A549 treated with AZD9567 at 1 μM for 4 hours (cell line): ENCODE data around the gene DLGAP3. TPM values are rescaled to one million over a fixed set of nuclear protein-coding genes. Genes with fewer than 3 reads are reported as not detected.

ENCODE experiments used
- total RNA-seq: library from RNA; stranded (reverse); fragments of 200-300 nt; extraction: Qiagen RNA extraction; gene quantifications from 5 replicates; pipeline ENCODE4 v1.2.3, GENCODE V29; 2022; ENCODE audit not compliant: insufficient read depth

DLGAP3 gene, protein sequence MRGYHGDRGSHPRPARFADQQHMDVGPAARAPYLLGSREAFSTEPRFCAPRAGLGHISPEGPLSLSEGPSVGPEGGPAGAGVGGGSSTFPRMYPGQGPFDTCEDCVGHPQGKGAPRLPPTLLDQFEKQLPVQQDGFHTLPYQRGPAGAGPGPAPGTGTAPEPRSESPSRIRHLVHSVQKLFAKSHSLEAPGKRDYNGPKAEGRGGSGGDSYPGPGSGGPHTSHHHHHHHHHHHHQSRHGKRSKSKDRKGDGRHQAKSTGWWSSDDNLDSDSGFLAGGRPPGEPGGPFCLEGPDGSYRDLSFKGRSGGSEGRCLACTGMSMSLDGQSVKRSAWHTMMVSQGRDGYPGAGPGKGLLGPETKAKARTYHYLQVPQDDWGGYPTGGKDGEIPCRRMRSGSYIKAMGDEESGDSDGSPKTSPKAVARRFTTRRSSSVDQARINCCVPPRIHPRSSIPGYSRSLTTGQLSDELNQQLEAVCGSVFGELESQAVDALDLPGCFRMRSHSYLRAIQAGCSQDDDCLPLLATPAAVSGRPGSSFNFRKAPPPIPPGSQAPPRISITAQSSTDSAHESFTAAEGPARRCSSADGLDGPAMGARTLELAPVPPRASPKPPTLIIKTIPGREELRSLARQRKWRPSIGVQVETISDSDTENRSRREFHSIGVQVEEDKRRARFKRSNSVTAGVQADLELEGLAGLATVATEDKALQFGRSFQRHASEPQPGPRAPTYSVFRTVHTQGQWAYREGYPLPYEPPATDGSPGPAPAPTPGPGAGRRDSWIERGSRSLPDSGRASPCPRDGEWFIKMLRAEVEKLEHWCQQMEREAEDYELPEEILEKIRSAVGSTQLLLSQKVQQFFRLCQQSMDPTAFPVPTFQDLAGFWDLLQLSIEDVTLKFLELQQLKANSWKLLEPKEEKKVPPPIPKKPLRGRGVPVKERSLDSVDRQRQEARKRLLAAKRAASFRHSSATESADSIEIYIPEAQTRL
- 0.17 to 0.48 TPM (median 0.26 TPM) in 4 of 5 replicates, not detected in the other for total RNA-seq

DNA sequence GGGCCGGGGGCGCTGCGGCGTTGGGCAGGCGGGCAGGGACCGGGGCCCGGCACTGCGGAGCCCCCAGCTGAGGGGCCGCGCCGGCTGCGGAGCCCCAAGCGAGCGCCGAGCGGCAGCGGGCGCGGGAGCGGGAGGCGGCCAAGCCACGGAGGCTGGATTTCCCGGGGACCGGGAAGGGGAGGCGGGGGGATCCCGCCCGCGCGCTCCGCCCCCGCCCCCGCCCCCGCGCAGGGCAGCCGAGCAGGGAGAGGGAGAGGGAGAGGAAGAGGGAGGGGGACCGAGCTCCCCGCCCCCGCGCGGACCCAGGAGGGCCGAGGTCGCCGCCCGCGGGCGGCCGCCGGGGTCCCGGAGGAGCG, at the start of gene DLGAP3:
TSS of gene DLGAP3 (minus strand) at position 154 of the 356 bp plus-strand sequence. CDS start 24,267 bp downstream, outside the sequence.

DNA sequence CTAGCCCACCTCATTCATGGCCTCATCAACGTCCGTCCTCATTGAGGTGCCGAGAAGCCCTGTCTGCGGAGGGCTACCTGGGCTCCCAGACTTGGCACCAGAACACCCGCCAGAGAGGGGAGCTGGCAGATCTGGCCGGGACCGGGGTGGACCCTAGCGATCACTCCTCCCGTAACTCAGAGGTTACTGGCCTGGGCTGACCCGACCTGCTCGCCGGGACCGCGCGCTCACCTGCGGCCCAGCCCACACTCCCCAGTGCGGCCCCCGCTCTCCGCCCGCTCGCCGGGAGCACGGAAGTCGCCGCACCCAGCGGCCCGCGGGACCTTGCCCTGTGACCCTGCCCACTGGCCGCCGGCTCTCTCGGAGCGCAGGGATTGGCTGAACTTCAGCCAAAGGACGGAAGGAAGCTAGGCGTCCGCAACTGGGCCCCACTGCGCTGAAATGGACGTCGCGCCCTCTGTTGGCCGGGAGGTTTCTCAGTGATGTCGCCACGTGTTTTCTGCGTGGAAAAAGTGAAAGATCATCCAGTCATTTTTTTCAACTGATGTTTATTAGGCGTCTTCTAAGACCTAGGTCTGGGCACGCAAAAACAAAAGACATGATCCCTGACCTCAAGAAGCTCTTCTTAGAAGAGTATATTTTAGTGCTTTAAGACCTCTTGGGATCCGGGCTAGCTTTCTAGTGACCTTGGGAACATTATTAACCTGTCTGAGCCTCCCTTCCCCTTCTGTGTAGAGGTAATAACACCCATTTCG, 69.8 kb downstream of the DLGAP3 start, which contains the start of gene SMIM12:
TSS of gene SMIM12 (minus strand) at position 304 of the 755 bp plus-strand sequence. CDS start 3,772 bp downstream, outside the sequence.

Other genes starting within 250 kb of the DLGAP3 start
- gene GJB5, start 174.6 kb downstream of the DLGAP3 start, total RNA-seq, result 0.06 to 0.07 TPM in 2 of 5 replicates, not detected in the others
- gene GJB4, start 169.9 kb downstream of the DLGAP3 start, total RNA-seq, result 0.02 to 0.69 TPM (median 0.12 TPM) in 5 replicates
- 3.9 to 11.0 TPM (median 7.6 TPM) in 5 replicates for gene GJB3, start 148.4 kb downstream of the DLGAP3 start, total RNA-seq
- not detected in 5 replicates for gene GJA4, start 136.7 kb downstream of the DLGAP3 start, total RNA-seq
- 50.4 to 58.1 TPM (median 55.9 TPM) in 5 replicates for gene SMIM12, start 69.9 kb downstream of the DLGAP3 start, total RNA-seq
- 16.6 to 22.3 TPM (median 18.6 TPM) in 5 replicates for gene TMEM35B, start 55.7 kb upstream of the DLGAP3 start, total RNA-seq
- 4.3 to 12.4 TPM (median 4.8 TPM) in 5 replicates for gene ZMYM6, start 102.3 kb upstream of the DLGAP3 start, total RNA-seq
- gene ZMYM1, start 149.7 kb upstream of the DLGAP3 start, total RNA-seq, result 2.5 to 7.6 TPM (median 6.5 TPM) in 5 replicates